Measurements from ENCODE around the gene HSDL2.

The HSDL2 gene

DNA sequence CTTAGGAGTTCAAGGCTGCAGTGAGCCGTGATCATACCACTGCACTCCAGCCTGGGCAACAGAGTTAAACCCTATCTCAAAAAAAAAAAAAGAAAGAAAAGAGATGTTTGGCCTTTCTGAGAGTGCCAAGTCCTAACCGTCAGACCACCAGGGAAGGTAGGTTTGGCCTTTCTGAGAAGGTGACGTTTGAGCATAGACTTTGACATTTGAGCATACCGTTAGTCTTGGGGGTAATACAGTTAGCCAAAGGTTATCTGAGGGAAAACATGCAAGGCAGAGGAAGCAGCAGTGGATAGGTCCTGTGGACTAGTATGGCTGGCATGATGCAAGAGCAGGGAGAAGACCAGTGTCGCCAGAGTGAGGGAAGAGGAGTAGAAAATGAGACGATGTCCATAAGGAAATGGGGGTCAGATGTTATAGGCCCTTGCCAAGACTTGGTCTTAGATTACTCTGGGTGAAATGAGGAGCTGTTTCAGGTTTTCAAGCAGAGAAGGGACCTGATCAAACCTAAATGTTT lies 50.2 kb downstream of the HSDL2 start:
- Histone ChIP-seq H3K4me2 (ENCODE audit: low read depth, low read length, poor library complexity, severe bottlenecking) (no peak overlapping the region), H3K36me3 (ENCODE audit: insufficient read depth, low read length) (no peaks in the 10 kb centered on the region), H3K79me2 (ENCODE audit: insufficient read depth, low read length) (no peaks in the 10 kb centered on the region), H3K27me3 (ENCODE audit: insufficient read depth, low read length, poor library complexity, severe bottlenecking) (no peaks in the 10 kb centered on the region), H3F3A (ENCODE audit: low read depth) (no peaks in the 10 kb centered on the region), H3K9ac (ENCODE audit: low read depth, low read length, poor library complexity, severe bottlenecking) (no peak overlapping the region), H4K20me1 (ENCODE audit: insufficient read depth, low read length, poor library complexity, severe bottlenecking) (no peaks in the 10 kb centered on the region), H3K9me3 (ENCODE audit: insufficient read depth, low read depth, low read length) (no peaks in the 10 kb centered on the region), H3K4me1 (ENCODE audit: insufficient read depth, low read length, poor library complexity, severe bottlenecking) (no peaks in the 10 kb centered on the region), H3K4me3 (ENCODE audit: low read length, poor library complexity, severe bottlenecking) (no peak overlapping the region), H3K9me2 (replicated peaks; ENCODE audit: low read depth, low read length) (no peaks in the 10 kb centered on the region), H2AFZ (ENCODE audit: low read length) (no peak overlapping the region)
- TF ChIP-seq, protein P1, sequence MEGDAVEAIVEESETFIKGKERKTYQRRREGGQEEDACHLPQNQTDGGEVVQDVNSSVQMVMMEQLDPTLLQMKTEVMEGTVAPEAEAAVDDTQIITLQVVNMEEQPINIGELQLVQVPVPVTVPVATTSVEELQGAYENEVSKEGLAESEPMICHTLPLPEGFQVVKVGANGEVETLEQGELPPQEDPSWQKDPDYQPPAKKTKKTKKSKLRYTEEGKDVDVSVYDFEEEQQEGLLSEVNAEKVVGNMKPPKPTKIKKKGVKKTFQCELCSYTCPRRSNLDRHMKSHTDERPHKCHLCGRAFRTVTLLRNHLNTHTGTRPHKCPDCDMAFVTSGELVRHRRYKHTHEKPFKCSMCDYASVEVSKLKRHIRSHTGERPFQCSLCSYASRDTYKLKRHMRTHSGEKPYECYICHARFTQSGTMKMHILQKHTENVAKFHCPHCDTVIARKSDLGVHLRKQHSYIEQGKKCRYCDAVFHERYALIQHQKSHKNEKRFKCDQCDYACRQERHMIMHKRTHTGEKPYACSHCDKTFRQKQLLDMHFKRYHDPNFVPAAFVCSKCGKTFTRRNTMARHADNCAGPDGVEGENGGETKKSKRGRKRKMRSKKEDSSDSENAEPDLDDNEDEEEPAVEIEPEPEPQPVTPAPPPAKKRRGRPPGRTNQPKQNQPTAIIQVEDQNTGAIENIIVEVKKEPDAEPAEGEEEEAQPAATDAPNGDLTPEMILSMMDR (conservative IDR thresholded peaks at IDR 0.05; ENCODE audit: low read length) = no peak
- TF ChIP-seq EZH2phosphoT487 (IDR thresholded peaks at IDR 0.05; ENCODE audit: borderline replicate concordance) = no peak

DNA sequence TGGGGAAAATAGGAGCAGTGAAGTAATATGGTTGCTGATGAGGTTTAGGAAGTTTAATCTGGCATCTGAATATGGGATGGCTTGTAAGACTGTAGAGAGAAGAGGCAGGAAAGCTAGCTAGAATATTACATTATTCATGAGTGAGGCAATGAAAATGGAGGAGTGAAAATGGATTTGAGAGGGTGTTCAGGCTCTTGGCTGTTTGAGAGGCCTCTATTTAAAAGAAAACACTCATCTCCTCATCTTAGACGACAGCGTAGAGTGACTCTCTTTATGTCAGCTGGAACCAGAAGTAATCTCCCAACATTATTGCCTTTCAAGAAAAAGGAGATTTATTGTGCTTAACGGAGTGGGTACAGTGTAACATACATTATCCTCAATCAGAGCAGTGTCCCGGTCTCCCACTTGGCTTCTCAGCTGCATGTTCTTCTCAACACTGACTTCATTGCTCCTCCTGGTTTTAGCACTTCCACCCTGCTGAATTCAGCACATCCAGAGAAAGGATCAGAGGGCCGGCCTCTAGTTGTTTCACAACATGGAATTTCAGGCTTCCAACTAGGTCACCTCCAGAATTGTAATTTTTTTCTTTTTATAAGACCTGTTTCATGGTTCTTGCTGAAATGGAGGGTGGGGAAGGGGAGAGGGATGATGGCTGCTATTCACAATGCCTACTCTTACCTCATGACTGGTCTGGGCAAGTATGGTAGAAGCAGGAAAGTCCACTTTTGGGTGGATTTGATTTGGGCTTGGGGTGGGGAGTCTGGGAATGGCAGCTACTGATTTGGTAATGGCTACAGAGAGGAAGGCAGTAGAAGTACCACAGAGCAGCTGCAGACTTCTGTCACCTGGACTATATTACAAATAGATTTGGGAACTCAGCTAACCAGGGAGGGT lies 53.8 kb downstream of the HSDL2 start:
- Histone ChIP-seq H3K36me3 (ENCODE audit: insufficient read depth, low read length) (no peaks in the 10 kb centered on the region), H3K4me2 (ENCODE audit: low read depth, low read length, poor library complexity, severe bottlenecking) (no peak overlapping the region), H3K9ac (ENCODE audit: low read depth, low read length, poor library complexity, severe bottlenecking) (no peak overlapping the region), H3K4me3 (ENCODE audit: low read length, poor library complexity, severe bottlenecking) (no peak overlapping the region), H3K9me3 (ENCODE audit: insufficient read depth, low read depth, low read length) (no peaks in the 10 kb centered on the region), H3K9me2 (replicated peaks; ENCODE audit: low read depth, low read length) (no peaks in the 10 kb centered on the region), H3F3A (ENCODE audit: low read depth) (no peaks in the 10 kb centered on the region), H3K27me3 (ENCODE audit: insufficient read depth, low read length, poor library complexity, severe bottlenecking) (no peaks in the 10 kb centered on the region), H4K20me1 (ENCODE audit: insufficient read depth, low read length, poor library complexity, severe bottlenecking) (no peaks in the 10 kb centered on the region), H3K4me1 (ENCODE audit: insufficient read depth, low read length, poor library complexity, severe bottlenecking) (no peaks in the 10 kb centered on the region), H2AFZ (ENCODE audit: low read length) (no peak overlapping the region), H3K79me2 (ENCODE audit: insufficient read depth, low read length) (no peaks in the 10 kb centered on the region)
- TF ChIP-seq EZH2phosphoT487 (IDR thresholded peaks at IDR 0.05; ENCODE audit: borderline replicate concordance) = no peak
- TF ChIP-seq, protein P1 (conservative IDR thresholded peaks at IDR 0.05; ENCODE audit: low read length) = no peak

DNA sequence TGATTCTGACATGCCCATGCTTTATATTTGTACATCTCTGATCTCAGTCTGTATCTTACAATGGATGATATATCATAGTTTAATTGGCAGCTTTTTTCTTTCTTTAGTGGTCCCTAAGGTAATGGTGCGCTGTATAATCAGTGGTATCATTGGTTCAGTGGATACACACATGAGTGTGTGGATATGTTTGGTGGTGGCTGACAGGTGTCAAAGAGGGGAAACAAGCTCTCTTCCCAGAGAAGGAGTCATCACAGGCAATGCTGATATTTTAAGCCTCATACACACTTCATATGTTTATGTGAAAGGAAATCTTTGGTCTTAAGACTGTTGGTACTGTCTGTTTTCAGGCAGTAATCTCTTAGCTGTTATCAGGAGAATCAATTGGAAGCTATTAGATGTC lies 54.6 kb downstream of the HSDL2 start:
- Histone ChIP-seq H3K9me2 (replicated peaks; ENCODE audit: low read depth, low read length) (no peaks in the 10 kb centered on the region), H3F3A (ENCODE audit: low read depth) (no peaks in the 10 kb centered on the region), H3K79me2 (ENCODE audit: insufficient read depth, low read length) (no peaks in the 10 kb centered on the region), H3K9ac (ENCODE audit: low read depth, low read length, poor library complexity, severe bottlenecking) (no peak overlapping the region), H3K36me3 (ENCODE audit: insufficient read depth, low read length) (no peaks in the 10 kb centered on the region), H3K4me3 (ENCODE audit: low read length, poor library complexity, severe bottlenecking) (no peak overlapping the region), H4K20me1 (ENCODE audit: insufficient read depth, low read length, poor library complexity, severe bottlenecking) (no peaks in the 10 kb centered on the region), H3K27me3 (ENCODE audit: insufficient read depth, low read length, poor library complexity, severe bottlenecking) (no peaks in the 10 kb centered on the region), H3K4me1 (ENCODE audit: insufficient read depth, low read length, poor library complexity, severe bottlenecking) (no peaks in the 10 kb centered on the region), H2AFZ (ENCODE audit: low read length) (no peak overlapping the region), H3K4me2 (ENCODE audit: low read depth, low read length, poor library complexity, severe bottlenecking) (no peak overlapping the region), H3K9me3 (ENCODE audit: insufficient read depth, low read depth, low read length) (no peaks in the 10 kb centered on the region)
- TF ChIP-seq, protein P1 (conservative IDR thresholded peaks at IDR 0.05; ENCODE audit: low read length) = no peak
- no peak for TF ChIP-seq EZH2phosphoT487 (IDR thresholded peaks at IDR 0.05; ENCODE audit: borderline replicate concordance)

Data from Loucy (cell line).